H1 (cell line): ENCODE results near the gene RPL14. TPM values are rescaled to one million over a fixed set of nuclear protein-coding genes. Genes with fewer than 3 reads are reported as not detected.
A peak's percentile ranks its signal among the peaks of the same experiment; 100 is the strongest.

Experiments
- CEBPB ChIP-seq: IDR thresholded peaks from 2 replicates; pipeline ENCODE4 v1.6.1; 2012; ENCODE audit warnings: low read depth, low read length
- CHD1 ChIP-seq: IDR thresholded peaks from 2 replicates; pipeline ENCODE4 v1.6.1; 2012; ENCODE audit warnings: low read depth, low read length, improper control_type of control experiment
- CTBP2 ChIP-seq: IDR thresholded peaks from 2 replicates; pipeline ENCODE4 v1.7.0; 2011; ENCODE audit warnings: borderline replicate concordance, mild to moderate bottlenecking, moderate library complexity, mixed read lengths, low read length; ENCODE audit not compliant: insufficient read depth, insufficient read length
- EZH2 ChIP-seq: fragments of 200-600 bp; sonication (generic); IDR thresholded peaks from 2 replicates; pipeline ENCODE4 v1.7.1; 2012; ENCODE audit warnings: low read depth, mild to moderate bottlenecking, moderate library complexity, low read length, inconsistent platforms; ENCODE audit not compliant: severe bottlenecking
- JUN ChIP-seq: IDR thresholded peaks from 2 replicates; pipeline ENCODE4 v1.6.1; 2011; ENCODE audit warnings: low read depth, mild to moderate bottlenecking, improper control_type of control experiment, low read length
- RFX5 ChIP-seq: IDR thresholded peaks from 2 replicates; pipeline ENCODE4 v1.6.1; 2011; ENCODE audit warnings: low read depth, low read length, improper control_type of control experiment, borderline replicate concordance
- RXRA ChIP-seq: IDR thresholded peaks from 2 replicates; pipeline ENCODE4 v1.6.1; 2011; ENCODE audit warnings: low read depth, mild to moderate bottlenecking, low read length, moderate library complexity; ENCODE audit not compliant: insufficient read depth
- SIX5 ChIP-seq: IDR thresholded peaks from 2 replicates; pipeline ENCODE4 v1.6.1; 2011; ENCODE audit warnings: mild to moderate bottlenecking, low read depth, low read length
- SP2 ChIP-seq: IDR thresholded peaks from 2 replicates; pipeline ENCODE4 v1.6.1; 2012; ENCODE audit warnings: mild to moderate bottlenecking, low read length, inconsistent platforms
- polyA plus RNA-seq, 7 experiments: library from polyadenylated mRNA; depleted of rRNA in 3 of 7; stranded (reverse) in 5 of 7; unstranded in 2 of 7; fragments of >200 nt in 5 of 7; fragments of 200-250 nt in 2 of 7; gene quantifications; 1 replicate in 5 of 7; 2 replicates in 1 of 7; 4 replicates in 1 of 7; pipeline versions ENCODE4 v1.2.1 to v1.2.3, GENCODE V29; 2011 to 2013; ENCODE audit warnings: missing spikeins in 2 of 7, mixed read lengths in 2 of 7
- total RNA-seq: library from RNA; stranded (reverse); fragmentation: NEBNext Ultra II Directional; extraction: Animal tissue kit (Norgen Biotek cat#: 25700); gene quantifications from 2 replicates; pipeline ENCODE4 v1.2.1, GENCODE V29; 2021
- TF ChIP-seq, protein P1 (sequence below): fragments of 300-600 bp; sonication (generic); IDR thresholded peaks from 2 replicates; pipeline ENCODE4 v1.7.1; 2012; ENCODE audit warnings: low read length, moderate library complexity, mild to moderate bottlenecking, inconsistent platforms; ENCODE audit not compliant: insufficient replicate concordance

The RPL14 gene
- total and polyA plus RNA-seq, 2 of the 8 experiments (the other 6 are each of a cell fraction or from before 2014, with no cell fraction given), result 1,192 to 2,341 TPM

DNA sequence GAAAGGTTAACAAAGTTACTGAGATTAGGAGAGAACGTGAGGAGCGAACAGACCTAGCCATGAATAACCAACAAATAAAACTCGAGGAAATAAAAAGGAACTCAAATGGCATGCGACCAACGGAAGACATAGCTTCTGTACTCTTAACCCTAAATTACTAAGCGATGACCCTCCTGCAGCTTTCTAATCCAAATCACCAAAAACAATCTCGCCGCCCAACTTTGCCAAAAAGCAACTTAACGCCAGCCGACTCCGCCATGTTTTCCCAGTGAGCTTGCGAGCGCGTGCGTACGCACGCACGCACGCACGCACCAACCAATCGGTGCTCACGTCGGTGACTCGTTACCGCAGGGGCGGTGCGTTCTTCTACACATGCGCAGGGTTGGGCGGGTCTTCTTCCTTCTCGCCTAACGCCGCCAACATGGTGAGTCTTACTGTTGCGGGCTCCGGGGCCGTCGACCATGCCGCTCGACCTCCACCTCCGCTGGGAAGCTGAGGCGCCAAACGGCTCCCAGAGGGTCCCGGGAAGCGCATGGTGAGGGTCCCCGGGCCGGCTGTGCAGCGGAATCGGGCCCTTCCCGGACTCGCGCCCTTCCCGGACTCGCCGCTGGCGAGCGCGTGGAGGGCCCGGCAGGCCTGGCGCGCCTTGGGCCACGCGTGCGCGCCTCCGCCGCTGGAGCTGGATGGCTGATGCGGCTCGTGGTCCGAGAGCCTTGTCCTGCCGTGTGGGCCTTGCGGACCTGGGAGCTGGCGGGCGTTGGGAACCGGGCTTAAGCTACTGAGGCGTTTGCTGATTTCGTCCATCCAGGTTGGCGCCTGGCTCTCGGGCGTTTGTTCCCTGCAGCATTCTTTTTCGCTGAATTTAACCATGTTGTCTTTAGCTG lies at the start of gene RPL14 (continued):
- TF ChIP-seq, protein P1, sequence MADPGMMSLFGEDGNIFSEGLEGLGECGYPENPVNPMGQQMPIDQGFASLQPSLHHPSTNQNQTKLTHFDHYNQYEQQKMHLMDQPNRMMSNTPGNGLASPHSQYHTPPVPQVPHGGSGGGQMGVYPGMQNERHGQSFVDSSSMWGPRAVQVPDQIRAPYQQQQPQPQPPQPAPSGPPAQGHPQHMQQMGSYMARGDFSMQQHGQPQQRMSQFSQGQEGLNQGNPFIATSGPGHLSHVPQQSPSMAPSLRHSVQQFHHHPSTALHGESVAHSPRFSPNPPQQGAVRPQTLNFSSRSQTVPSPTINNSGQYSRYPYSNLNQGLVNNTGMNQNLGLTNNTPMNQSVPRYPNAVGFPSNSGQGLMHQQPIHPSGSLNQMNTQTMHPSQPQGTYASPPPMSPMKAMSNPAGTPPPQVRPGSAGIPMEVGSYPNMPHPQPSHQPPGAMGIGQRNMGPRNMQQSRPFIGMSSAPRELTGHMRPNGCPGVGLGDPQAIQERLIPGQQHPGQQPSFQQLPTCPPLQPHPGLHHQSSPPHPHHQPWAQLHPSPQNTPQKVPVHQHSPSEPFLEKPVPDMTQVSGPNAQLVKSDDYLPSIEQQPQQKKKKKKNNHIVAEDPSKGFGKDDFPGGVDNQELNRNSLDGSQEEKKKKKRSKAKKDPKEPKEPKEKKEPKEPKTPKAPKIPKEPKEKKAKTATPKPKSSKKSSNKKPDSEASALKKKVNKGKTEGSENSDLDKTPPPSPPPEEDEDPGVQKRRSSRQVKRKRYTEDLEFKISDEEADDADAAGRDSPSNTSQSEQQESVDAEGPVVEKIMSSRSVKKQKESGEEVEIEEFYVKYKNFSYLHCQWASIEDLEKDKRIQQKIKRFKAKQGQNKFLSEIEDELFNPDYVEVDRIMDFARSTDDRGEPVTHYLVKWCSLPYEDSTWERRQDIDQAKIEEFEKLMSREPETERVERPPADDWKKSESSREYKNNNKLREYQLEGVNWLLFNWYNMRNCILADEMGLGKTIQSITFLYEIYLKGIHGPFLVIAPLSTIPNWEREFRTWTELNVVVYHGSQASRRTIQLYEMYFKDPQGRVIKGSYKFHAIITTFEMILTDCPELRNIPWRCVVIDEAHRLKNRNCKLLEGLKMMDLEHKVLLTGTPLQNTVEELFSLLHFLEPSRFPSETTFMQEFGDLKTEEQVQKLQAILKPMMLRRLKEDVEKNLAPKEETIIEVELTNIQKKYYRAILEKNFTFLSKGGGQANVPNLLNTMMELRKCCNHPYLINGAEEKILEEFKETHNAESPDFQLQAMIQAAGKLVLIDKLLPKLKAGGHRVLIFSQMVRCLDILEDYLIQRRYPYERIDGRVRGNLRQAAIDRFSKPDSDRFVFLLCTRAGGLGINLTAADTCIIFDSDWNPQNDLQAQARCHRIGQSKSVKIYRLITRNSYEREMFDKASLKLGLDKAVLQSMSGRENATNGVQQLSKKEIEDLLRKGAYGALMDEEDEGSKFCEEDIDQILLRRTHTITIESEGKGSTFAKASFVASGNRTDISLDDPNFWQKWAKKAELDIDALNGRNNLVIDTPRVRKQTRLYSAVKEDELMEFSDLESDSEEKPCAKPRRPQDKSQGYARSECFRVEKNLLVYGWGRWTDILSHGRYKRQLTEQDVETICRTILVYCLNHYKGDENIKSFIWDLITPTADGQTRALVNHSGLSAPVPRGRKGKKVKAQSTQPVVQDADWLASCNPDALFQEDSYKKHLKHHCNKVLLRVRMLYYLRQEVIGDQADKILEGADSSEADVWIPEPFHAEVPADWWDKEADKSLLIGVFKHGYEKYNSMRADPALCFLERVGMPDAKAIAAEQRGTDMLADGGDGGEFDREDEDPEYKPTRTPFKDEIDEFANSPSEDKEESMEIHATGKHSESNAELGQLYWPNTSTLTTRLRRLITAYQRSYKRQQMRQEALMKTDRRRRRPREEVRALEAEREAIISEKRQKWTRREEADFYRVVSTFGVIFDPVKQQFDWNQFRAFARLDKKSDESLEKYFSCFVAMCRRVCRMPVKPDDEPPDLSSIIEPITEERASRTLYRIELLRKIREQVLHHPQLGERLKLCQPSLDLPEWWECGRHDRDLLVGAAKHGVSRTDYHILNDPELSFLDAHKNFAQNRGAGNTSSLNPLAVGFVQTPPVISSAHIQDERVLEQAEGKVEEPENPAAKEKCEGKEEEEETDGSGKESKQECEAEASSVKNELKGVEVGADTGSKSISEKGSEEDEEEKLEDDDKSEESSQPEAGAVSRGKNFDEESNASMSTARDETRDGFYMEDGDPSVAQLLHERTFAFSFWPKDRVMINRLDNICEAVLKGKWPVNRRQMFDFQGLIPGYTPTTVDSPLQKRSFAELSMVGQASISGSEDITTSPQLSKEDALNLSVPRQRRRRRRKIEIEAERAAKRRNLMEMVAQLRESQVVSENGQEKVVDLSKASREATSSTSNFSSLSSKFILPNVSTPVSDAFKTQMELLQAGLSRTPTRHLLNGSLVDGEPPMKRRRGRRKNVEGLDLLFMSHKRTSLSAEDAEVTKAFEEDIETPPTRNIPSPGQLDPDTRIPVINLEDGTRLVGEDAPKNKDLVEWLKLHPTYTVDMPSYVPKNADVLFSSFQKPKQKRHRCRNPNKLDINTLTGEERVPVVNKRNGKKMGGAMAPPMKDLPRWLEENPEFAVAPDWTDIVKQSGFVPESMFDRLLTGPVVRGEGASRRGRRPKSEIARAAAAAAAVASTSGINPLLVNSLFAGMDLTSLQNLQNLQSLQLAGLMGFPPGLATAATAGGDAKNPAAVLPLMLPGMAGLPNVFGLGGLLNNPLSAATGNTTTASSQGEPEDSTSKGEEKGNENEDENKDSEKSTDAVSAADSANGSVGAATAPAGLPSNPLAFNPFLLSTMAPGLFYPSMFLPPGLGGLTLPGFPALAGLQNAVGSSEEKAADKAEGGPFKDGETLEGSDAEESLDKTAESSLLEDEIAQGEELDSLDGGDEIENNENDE, result no peak
- no peak for TF ChIP-seq JUN
- TF ChIP-seq CTBP2, result no peak
- no peak; the same call in 1 of the 2 replicates for TF ChIP-seq RFX5
- TF ChIP-seq SIX5, result no peak
- no peak for TF ChIP-seq SP2
- no peak for TF ChIP-seq CEBPB
- no peak for TF ChIP-seq RXRA
- TF ChIP-seq EZH2, result no peak
- TF ChIP-seq CHD1, result peak; percentile 61; the same call in 1 of the 2 replicates
